Measurements from ENCODE around the gene MRGPRX2.

MRGPRX2 gene

GRCh38 chr11:19060629-19061028, at the start of gene MRGPRX2:
MRGPRX2 (minus strand) TSS chr11:19060717; CDS start chr11:19056402, 4,315 bp downstream.
- H3K27ac ChIP-seq = no peak within 1 kb of the TSS
- DNase-seq (ENCODE audit: low read depth, low spot score) = no peak

- H3K27ac ChIP-seq = no peak overlapping the region
- DNase-seq (ENCODE audit: low read depth, low spot score) = no peak
Measured at GRCh38 chr11:19110295-19110694, 49.8 kb upstream of the MRGPRX2 start.

- no peak for DNase-seq (ENCODE audit: low read depth, low spot score)
Measured at GRCh38 chr11:19107125-19107524, 46.6 kb upstream of the MRGPRX2 start.

GRCh38 chr11:19105011-19105410, 44.5 kb upstream of the MRGPRX2 start:
- DNase-seq (ENCODE audit: low read depth, low spot score) = no peak
- H3K27ac ChIP-seq = no peak overlapping the region

More at GRCh38 chr11:19107125-19107524, 46.6 kb upstream of the MRGPRX2 start:
- no peak overlapping the region for H3K27ac ChIP-seq

- no peak for DNase-seq (ENCODE audit: low read depth, low spot score)
- peak overlapping the region; percentile 19 for H3K27ac ChIP-seq
Measured at GRCh38 chr11:19102521-19102900, 42.0 kb upstream of the MRGPRX2 start.

- no peak for DNase-seq (ENCODE audit: low read depth, low spot score)
- peak overlapping the region; percentile 19 for H3K27ac ChIP-seq
Measured at GRCh38 chr11:19101796-19102520, 41.4 kb upstream of the MRGPRX2 start.

GRCh38 chr11:19100885-19101284, 40.4 kb upstream of the MRGPRX2 start:
- no peak overlapping the region for H3K27ac ChIP-seq
- no peak for DNase-seq (ENCODE audit: low read depth, low spot score)

GRCh38 chr11:19099093-19099492, 38.6 kb upstream of the MRGPRX2 start:
- H3K27ac ChIP-seq = no peak overlapping the region
- DNase-seq (ENCODE audit: low read depth, low spot score) = no peak

GRCh38 chr11:19094859-19095258, 34.3 kb upstream of the MRGPRX2 start:
- no peak for DNase-seq (ENCODE audit: low read depth, low spot score)
- no peak overlapping the region for H3K27ac ChIP-seq

GRCh38 chr11:19093976-19094375, 33.5 kb upstream of the MRGPRX2 start:
- no peak overlapping the region for H3K27ac ChIP-seq
- DNase-seq (ENCODE audit: low read depth, low spot score) = no peak

GRCh38 chr11:19092850-19093249, 32.3 kb upstream of the MRGPRX2 start:
- DNase-seq (ENCODE audit: low read depth, low spot score) = no peak
- H3K27ac ChIP-seq = no peak overlapping the region

- no peak overlapping the region for H3K27ac ChIP-seq
- DNase-seq (ENCODE audit: low read depth, low spot score) = no peak
Measured at GRCh38 chr11:19092342-19092741, 31.8 kb upstream of the MRGPRX2 start.

GRCh38 chr11:19091366-19091765, 30.8 kb upstream of the MRGPRX2 start:
- DNase-seq (ENCODE audit: low read depth, low spot score) = no peak
- peak overlapping the region; percentile 81 for H3K27ac ChIP-seq

- DNase-seq (ENCODE audit: low read depth, low spot score) = peak; percentile 56
- peak overlapping the region; percentile 81 for H3K27ac ChIP-seq
Measured at GRCh38 chr11:19089421-19089820, 28.9 kb upstream of the MRGPRX2 start.

- no peak for DNase-seq (ENCODE audit: low read depth, low spot score)
- H3K27ac ChIP-seq = peak overlapping the region; percentile 81
Measured at GRCh38 chr11:19088791-19089190, 28.3 kb upstream of the MRGPRX2 start.

GRCh38 chr11:19087658-19088057, 27.1 kb upstream of the MRGPRX2 start:
- H3K27ac ChIP-seq = peak overlapping the region; percentile 81
- peak; percentile 44 for DNase-seq (ENCODE audit: low read depth, low spot score)

GRCh38 chr11:19084661-19085315, 24.3 kb upstream of the MRGPRX2 start:
- DNase-seq (ENCODE audit: low read depth, low spot score) = no peak
- H3K27ac ChIP-seq = no peak overlapping the region

- no peak for DNase-seq (ENCODE audit: low read depth, low spot score)
- peak overlapping the region; percentile 11 for H3K27ac ChIP-seq
Measured at GRCh38 chr11:19083166-19083565, 22.6 kb upstream of the MRGPRX2 start.

GRCh38 chr11:19080579-19080993, 20.1 kb upstream of the MRGPRX2 start:
- DNase-seq (ENCODE audit: low read depth, low spot score) = peak; percentile 72
- H3K27ac ChIP-seq = peak overlapping the region; percentile 93

GRCh38 chr11:19079643-19080440, 19.3 kb upstream of the MRGPRX2 start:
- H3K27ac ChIP-seq = peak overlapping the region; percentile 93
- peak; percentile 78 for DNase-seq (ENCODE audit: low read depth, low spot score)

- no peak for DNase-seq (ENCODE audit: low read depth, low spot score)
- no peak overlapping the region for H3K27ac ChIP-seq
Measured at GRCh38 chr11:19077965-19078364, 17.4 kb upstream of the MRGPRX2 start.

All from epithelial cell of prostate (primary cell).